T-cell (primary cell): Measurements from ENCODE around the gene LGI4. TPM values are rescaled to one million over a fixed set of nuclear protein-coding genes. Genes with fewer than 3 reads are reported as not detected.

Experiments used
- ATAC-seq, 4 experiments: fragments of 200-7000 bp in 3 of 4; fragments of 150-1000 bp in 1 of 4; cut with Tn5 transposase; replicated peaks in 1 of 4; 1 replicate in 3 of 4; 2 replicates in 1 of 4; pipeline ENCODE4 v1.10.0; 2021; ENCODE audit warnings: moderate library complexity in 3 of 4, mild to moderate bottlenecking in 2 of 4, moderate number of reproducible peaks in 1 of 4
- CTCF ChIA-PET, 2 donors: fragments of 300-600 bp; sonication (Branson Sonifier 250); formaldehyde crosslinking; loops; one replicate each; lab custom pipeline; 2022; ENCODE audit warnings: antibody characterized with exemption in 2 of 2; lab: Charles Lee
- POLR2A ChIA-PET, 2 donors: fragments of 300-600 bp; sonication (Branson Sonifier 250); formaldehyde crosslinking; loops; one replicate each; lab custom pipeline; 2022; ENCODE audit warnings: antibody characterized with exemption in 2 of 2; lab: Charles Lee
- DNase-seq, 35 experiments: peaks; one replicate each; pipeline versions ENCODE4 v3.0.0 to v3.0.0-alpha.2; 2013 to 2023
- H3K27ac ChIP-seq: one replicate; pipeline ENCODE4 v1.5.1; 2013; ENCODE audit warnings: low read length
- H3K27me3 ChIP-seq, 2 experiments: replicated peaks in 1 of 2; 1 replicate in 1 of 2; 2 replicates in 1 of 2; pipeline versions ENCODE4 v1.6.1 to v1.7.0; 2013; ENCODE audit warnings: low read length in 1 of 2, mixed read lengths in 1 of 2; ENCODE audit not compliant: control insufficient read depth in 2 of 2, insufficient read depth in 2 of 2; ENCODE audit errors: extremely low read depth in 1 of 2
- H3K36me3 ChIP-seq, 2 donors: 1 replicate in 1 of 2; 2 replicates in 1 of 2; pipeline versions ENCODE4 v1.6.1 to v1.7.0; 2013; ENCODE audit warnings: low read length in 1 of 2; ENCODE audit not compliant: control insufficient read depth in 2 of 2, insufficient read depth in 1 of 2; ENCODE audit errors: extremely low read depth in 1 of 2
- H3K4me1 ChIP-seq, 2 experiments: 1 replicate in 1 of 2; 2 replicates in 1 of 2; pipeline versions ENCODE4 v1.6.1 to v1.7.0; 2013; ENCODE audit warnings: low read length in 2 of 2, mixed read lengths in 1 of 2; ENCODE audit not compliant: insufficient read depth in 2 of 2, control insufficient read depth in 1 of 2; ENCODE audit errors: extremely low read depth in 1 of 2
- H3K4me3 ChIP-seq, 2 donors: 1 replicate in 1 of 2; 2 replicates in 1 of 2; pipeline versions ENCODE4 v1.5.1 to v1.7.0; 2013; ENCODE audit warnings: mild to moderate bottlenecking in 2 of 2, low read length in 1 of 2, moderate library complexity in 1 of 2; ENCODE audit not compliant: control insufficient read depth in 1 of 2; ENCODE audit errors: extremely low read depth in 1 of 2
- H3K9me3 ChIP-seq: 2 replicates; pipeline ENCODE4 v1.7.0; 2013
- H3K27ac Mint-ChIP-seq, 2 donors: one replicate each; pipeline ENCODE4 v1.8.0; 2020 to 2021; ENCODE audit warnings: mild to moderate bottlenecking in 2 of 2, mixed read lengths in 2 of 2
- H3K27me3 Mint-ChIP-seq, 2 donors: one replicate each; pipeline ENCODE4 v1.8.0; 2021 to 2022; ENCODE audit warnings: mixed read lengths in 2 of 2
- H3K36me3 Mint-ChIP-seq: one replicate; pipeline ENCODE4 v1.8.0; 2021; ENCODE audit warnings: mixed read lengths
- H3K4me1 Mint-ChIP-seq, 3 donors: one replicate each; pipeline ENCODE4 v1.8.0; 2020 to 2022; ENCODE audit warnings: mixed read lengths in 3 of 3, mild to moderate bottlenecking in 1 of 3
- H3K4me3 Mint-ChIP-seq, 3 donors: one replicate each; pipeline ENCODE4 v1.8.0; 2020 to 2022; ENCODE audit warnings: mild to moderate bottlenecking in 3 of 3, mixed read lengths in 3 of 3, moderate library complexity in 3 of 3
- H3K9me3 Mint-ChIP-seq, 3 donors: one replicate each; pipeline ENCODE4 v1.8.0; 2020 to 2022; ENCODE audit warnings: mixed read lengths in 3 of 3
- WGBS: methylation state at CpG from one replicate; pipeline ENCODE4 v1.1.5; 2013; ENCODE audit warnings: missing lambda C conversion rate; ENCODE audit not compliant: insufficient coverage; 5-methylcytosine and 5-hydroxymethylcytosine counted together
- total RNA-seq, 35 experiments: library from RNA in 6 of 35; stranded (reverse) in 6 of 35; fragments of 120-200 nt in 1 of 35; gene quantifications; one replicate each; pipeline versions ENCODE4 v1.2.1 to v1.2.4 and lab custom pipeline; 2013 to 2026

Gene LGI4
- total RNA-seq, 5 donors from 2014 or later (not counting 1 experiment from before 2014, with no cell fraction given): 0.15 to 1.1 (median 0.89) TPM

GRCh38 chr19:35098413-35099049, 36.3 kb downstream of the LGI4 start:
- no peak for ATAC-seq
- CTCF ChIA-PET: no interaction called here

GRCh38 chr19:35095667-35096368, 39.0 kb downstream of the LGI4 start:
- no peak overlapping the region for H3K4me3 Mint-ChIP-seq
- H3K27ac ChIP-seq: no peak overlapping the region
- ChIA-PET CTCF (no interaction called here), POLR2A (no interaction called here)
- H3K9me3 Mint-ChIP-seq: no peaks in the 10 kb centered on the region
- ATAC-seq (no peak), DNase-seq (no peak)
- H3K36me3 Mint-ChIP-seq: no peaks in the 10 kb centered on the region
- H3K9me3 ChIP-seq: no peaks in the 10 kb centered on the region
- no peaks in the 10 kb centered on the region for H3K4me1 Mint-ChIP-seq
- H3K27me3 ChIP-seq: peaks cover 2 to 15% of the 10 kb centered on the region in 2 experiments
- H3K27me3 Mint-ChIP-seq: peaks cover 2 to 4% of the 10 kb centered on the region in 2 donors
- no peaks in the 10 kb centered on the region for H3K36me3 ChIP-seq
- peaks cover 0 to under 1% of the 10 kb centered on the region in 2 experiments for H3K4me1 ChIP-seq
- no peak overlapping the region for H3K4me3 ChIP-seq
- no peak overlapping the region for H3K27ac Mint-ChIP-seq
- WGBS: 88% methylated on average over 6 of the region's 8 CpGs

More at GRCh38 chr19:35098413-35099049, 36.3 kb downstream of the LGI4 start:
- H3K9me3 Mint-ChIP-seq: no peaks in the 10 kb centered on the region
- peaks cover 0 to 4% of the 10 kb centered on the region in 2 donors for H3K27me3 Mint-ChIP-seq
- WGBS: 92% methylated on average over 28 of the region's 29 CpGs
- H3K36me3 ChIP-seq: no peaks in the 10 kb centered on the region
- H3K4me1 ChIP-seq: no peaks in the 10 kb centered on the region
- H3K4me1 Mint-ChIP-seq: no peaks in the 10 kb centered on the region
- no peak overlapping the region for H3K4me3 ChIP-seq
- DNase-seq: no peak
- no peaks in the 10 kb centered on the region for H3K36me3 Mint-ChIP-seq
- POLR2A ChIA-PET: no interaction called here
- no peaks in the 10 kb centered on the region for H3K9me3 ChIP-seq
- H3K27me3 ChIP-seq: peaks cover 0 to 3% of the 10 kb centered on the region in 2 experiments
- H3K27ac ChIP-seq: no peak overlapping the region
- no peak overlapping the region for H3K27ac Mint-ChIP-seq
- H3K4me3 Mint-ChIP-seq: no peak overlapping the region

GRCh38 chr19:35094656-35095055, 40.2 kb downstream of the LGI4 start:
- Histone ChIP-seq H3K27ac (no peak overlapping the region), H3K36me3 (no peaks in the 10 kb centered on the region), H3K27me3 (peaks cover 2 to 24% of the 10 kb centered on the region in 2 experiments), H3K4me1 (peaks cover 0 to 8% of the 10 kb centered on the region in 2 experiments), H3K9me3 (no peaks in the 10 kb centered on the region), H3K4me3 (no peak overlapping the region)
- WGBS: 91% methylated on average over 4 of the region's 4 CpGs
- Mint-ChIP-seq H3K4me3 (no peak overlapping the region), H3K27ac (no peak overlapping the region), H3K4me1 (peaks cover 0 to 4% (median 4%) of the 10 kb centered on the region in 3 donors), H3K27me3 (peaks cover 4 to 9% of the 10 kb centered on the region in 2 donors), H3K9me3 (no peaks in the 10 kb centered on the region), H3K36me3 (no peaks in the 10 kb centered on the region)
- ChIA-PET POLR2A (no interaction called here), CTCF (interaction anchor here in 1 of 2 donors (0.5 kb wide), 1 partner anchor 99 kb away, joined by 6 read pairs; no protein-coding TSS in a partner anchor)
- DNase-seq (no peak), ATAC-seq (no peak)

GRCh38 chr19:35093941-35094647, 40.8 kb downstream of the LGI4 start:
- Histone ChIP-seq H3K9me3 (no peaks in the 10 kb centered on the region), H3K27ac (no peak overlapping the region), H3K4me3 (no peak overlapping the region), H3K4me1 (peaks cover 0 to 8% of the 10 kb centered on the region in 2 experiments), H3K36me3 (no peaks in the 10 kb centered on the region), H3K27me3 (peaks cover 2 to 22% of the 10 kb centered on the region in 2 experiments)
- POLR2A ChIA-PET: no interaction called here
- H3K4me3 Mint-ChIP-seq: no peak overlapping the region
- CTCF ChIA-PET: interaction anchor here in 1 of 2 donors (0.5 kb wide), 1 partner anchor 99 kb away, joined by 6 read pairs; no protein-coding TSS in a partner anchor
- DNase-seq (no peak), ATAC-seq (no peak)
- H3K36me3 Mint-ChIP-seq: no peaks in the 10 kb centered on the region
- H3K4me1 Mint-ChIP-seq: peaks cover 0 to 4% (median 4%) of the 10 kb centered on the region in 3 donors
- peaks cover 4 to 9% of the 10 kb centered on the region in 2 donors for H3K27me3 Mint-ChIP-seq
- WGBS: 71% methylated on average over 11 of the region's 11 CpGs
- no peak overlapping the region for H3K27ac Mint-ChIP-seq
- no peaks in the 10 kb centered on the region for H3K9me3 Mint-ChIP-seq

- H3K36me3 Mint-ChIP-seq: no peaks in the 10 kb centered on the region
- no peaks in the 10 kb centered on the region for H3K36me3 ChIP-seq
- H3K4me3 Mint-ChIP-seq: no peak overlapping the region
- no peaks in the 10 kb centered on the region for H3K9me3 ChIP-seq
- H3K27me3 ChIP-seq: peaks cover 2 to 27% of the 10 kb centered on the region in 2 experiments
- ChIA-PET CTCF (interaction anchor here in 1 of 2 donors (0.6 kb wide), 1 partner anchor 955 kb away, joined by 3 read pairs; no protein-coding TSS in a partner anchor), POLR2A (no interaction called here)
- H3K27me3 Mint-ChIP-seq: peaks cover 4 to 9% of the 10 kb centered on the region in 2 donors
- H3K27ac ChIP-seq: no peak overlapping the region
- H3K27ac Mint-ChIP-seq: no peak overlapping the region
- H3K4me3 ChIP-seq: no peak overlapping the region
- ATAC-seq (no peak), DNase-seq (no peak)
- H3K9me3 Mint-ChIP-seq: no peaks in the 10 kb centered on the region
- 96% methylated on average over 5 of the region's 5 CpGs for WGBS
- peaks cover 0 to 4% (median 4%) of the 10 kb centered on the region in 3 donors for H3K4me1 Mint-ChIP-seq
- peaks cover 0 to 8% of the 10 kb centered on the region in 2 experiments for H3K4me1 ChIP-seq
These were observed 41.4 kb downstream of the LGI4 start for GRCh38 chr19:35093430-35093829.
